DMS53 treated with DMSO at 0.1 percent for 48 hours (cell line): Measurements from ENCODE around the gene EGF.

Experiments used
- DNase-seq: peaks from one replicate; lab custom pipeline; 2025; ENCODE audit not compliant: unreplicated experiment; lab: John Stamatoyannopoulos, UW

EGF gene

DNA sequence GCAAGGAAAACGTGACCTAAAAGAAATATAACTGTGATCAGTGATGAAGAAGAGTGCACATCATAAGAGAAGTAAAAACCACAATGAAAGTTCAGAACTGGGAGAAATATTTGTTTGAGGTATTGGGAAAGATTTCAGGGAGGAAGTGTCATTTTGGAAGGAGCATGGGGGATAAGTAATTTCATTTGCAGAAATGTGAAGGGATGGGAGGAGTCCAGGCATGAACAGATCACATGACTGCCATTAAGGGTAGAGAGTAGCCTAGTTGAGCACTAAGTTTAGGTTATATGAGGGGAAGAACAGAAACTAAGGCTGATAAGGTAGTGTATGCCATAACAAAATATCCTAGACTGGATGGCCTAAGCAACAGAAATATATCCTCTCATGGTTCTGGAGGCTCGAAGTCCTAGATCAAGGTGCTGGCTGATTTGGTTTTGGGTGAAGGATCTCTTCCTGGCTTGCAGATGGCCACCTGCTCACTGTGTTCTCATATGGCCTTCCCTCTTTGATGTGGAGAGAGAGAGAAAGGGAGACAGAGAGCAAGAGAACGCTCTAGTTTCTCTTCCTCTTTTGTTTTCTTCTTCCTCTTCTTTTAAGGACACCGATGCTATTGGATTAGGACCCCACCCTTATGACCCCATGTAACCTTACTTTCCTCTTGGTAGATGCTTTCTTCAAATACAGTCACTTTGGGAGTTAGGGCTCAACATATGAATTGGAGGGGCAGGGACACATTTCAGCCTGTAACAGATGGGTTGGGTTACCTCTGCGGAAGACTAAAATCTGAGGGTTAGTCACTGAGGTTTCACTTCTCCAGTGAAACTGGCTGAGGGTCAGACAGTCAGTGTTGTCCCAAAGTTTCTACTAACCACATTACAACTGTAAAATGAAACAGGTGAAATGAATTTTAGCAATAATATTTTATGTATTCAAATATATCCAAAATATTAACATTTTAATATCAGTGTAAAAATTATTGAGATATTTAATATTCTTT, 77.9 kb downstream of the EGF start:
- DNase-seq, result no peak

DNA sequence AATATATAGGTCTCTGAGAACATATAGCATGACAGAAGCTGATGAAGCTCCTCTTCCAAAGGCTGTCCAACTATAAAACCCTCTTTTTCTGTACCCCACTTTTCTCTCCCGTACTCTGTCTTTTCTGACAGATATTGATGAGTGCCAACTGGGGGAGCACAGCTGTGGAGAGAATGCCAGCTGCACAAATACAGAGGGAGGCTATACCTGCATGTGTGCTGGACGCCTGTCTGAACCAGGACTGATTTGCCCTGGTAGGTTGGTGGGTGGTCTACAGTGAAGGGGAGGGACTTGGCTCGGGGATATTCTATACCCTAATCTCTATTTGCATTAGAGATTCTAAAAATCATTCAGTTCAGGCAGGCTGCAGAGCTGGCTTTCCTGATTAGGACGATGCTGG, 80.4 kb downstream of the EGF start:
- no peak for DNase-seq

DNA sequence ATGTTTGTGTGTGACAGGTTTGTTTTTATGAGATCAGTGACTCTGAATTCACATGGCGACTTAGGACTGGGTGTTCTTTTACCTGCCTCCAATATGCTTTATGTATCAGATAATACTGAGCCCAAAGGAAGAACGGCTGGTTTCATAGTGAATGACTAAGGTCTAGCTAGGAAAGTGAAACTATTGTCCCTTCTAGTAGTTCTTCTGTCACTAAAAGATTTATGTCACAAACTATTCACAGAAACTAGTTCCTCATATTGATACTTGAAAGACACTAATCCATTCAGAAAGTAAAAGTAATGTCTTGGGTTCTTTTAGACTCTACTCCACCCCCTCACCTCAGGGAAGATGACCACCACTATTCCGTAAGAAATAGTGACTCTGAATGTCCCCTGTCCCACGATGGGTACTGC, 81.7 kb downstream of the EGF start:
- DNase-seq, result no peak

DNA sequence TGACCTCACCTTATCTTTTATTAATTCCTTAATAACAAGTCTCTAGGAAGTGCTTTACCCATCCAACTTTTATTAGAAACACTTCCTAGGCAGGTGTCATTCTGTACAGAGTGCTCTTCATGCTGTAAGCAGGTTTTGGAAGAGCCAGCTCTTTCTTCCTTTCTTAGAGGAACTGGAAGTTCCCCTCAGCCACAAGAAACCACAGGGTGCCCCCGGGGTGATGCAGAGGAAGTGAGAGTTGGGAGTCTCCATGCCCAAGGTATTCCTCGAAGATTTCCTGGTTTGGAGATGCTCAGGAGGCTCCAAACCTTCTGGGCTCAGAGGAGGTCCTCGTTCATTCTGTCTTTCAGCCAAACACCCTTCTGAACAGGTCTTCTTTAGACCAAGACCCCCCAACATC, 83.8 kb downstream of the EGF start:
- no peak for DNase-seq

DNA sequence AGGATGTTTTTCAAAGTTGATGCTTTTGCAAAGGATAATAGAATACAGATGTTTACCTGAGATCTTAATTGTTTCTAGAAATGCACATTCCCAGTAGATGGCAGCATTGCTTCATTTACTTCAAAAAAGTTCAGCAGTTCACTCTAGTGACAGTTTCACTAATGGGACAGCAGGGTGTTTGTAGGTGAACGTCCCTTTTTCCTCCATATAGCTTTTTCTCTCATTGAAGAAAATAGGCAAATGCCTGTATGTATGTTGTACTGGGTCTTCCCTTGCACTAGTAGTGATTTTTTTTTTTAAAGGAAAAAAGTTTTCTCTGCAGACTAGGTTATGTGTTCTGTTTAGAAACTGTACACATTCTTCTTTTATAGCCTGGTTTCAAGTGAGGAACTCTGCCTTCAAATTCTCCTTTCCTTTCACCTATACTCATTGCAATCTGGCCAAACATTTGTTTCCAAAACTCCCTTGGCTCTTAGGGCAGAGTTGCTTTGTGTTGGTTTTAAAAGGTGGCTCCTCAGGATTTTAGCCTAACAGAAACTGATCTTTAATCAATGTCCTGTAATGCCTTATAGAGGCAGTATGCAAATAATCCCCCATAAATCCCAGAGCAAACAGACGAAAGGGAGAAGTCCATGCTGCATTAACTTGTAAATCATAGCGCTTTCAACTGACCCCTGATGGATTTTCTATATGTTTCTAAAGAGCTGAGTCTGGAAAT, 86.3 kb downstream of the EGF start:
- peak; percentile 38 for DNase-seq

DNA sequence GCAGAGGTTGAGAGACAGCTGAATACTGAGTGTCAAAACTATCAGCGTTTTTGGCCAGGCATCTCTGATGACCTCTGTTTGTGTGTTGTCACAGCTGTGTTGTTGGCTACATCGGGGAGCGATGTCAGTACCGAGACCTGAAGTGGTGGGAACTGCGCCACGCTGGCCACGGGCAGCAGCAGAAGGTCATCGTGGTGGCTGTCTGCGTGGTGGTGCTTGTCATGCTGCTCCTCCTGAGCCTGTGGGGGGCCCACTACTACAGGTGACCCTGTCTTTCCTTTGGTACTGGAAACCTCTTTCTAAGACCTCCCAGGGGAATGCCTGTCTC, 86.9 kb downstream of the EGF start:
- DNase-seq, result no peak

DNA sequence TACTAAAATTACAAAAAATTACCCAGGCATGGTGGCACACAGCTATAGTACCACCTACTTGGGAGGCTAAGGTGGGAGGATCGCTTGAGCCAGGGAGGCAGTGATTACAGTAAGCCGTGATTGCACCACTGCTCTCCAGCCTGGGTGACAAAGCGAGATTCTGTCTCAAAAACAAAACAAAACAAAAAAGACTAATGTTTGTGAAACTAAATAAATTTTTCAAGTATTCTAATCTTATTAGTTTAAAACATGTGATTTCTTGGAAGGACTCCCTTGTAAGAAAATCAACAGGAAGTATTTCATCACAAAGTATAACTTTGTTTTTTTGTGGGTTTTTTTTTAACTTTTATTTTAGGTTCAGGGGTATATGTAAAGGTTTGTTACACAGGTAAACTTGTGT, 89.6 kb downstream of the EGF start:
- DNase-seq, result no peak

DNA sequence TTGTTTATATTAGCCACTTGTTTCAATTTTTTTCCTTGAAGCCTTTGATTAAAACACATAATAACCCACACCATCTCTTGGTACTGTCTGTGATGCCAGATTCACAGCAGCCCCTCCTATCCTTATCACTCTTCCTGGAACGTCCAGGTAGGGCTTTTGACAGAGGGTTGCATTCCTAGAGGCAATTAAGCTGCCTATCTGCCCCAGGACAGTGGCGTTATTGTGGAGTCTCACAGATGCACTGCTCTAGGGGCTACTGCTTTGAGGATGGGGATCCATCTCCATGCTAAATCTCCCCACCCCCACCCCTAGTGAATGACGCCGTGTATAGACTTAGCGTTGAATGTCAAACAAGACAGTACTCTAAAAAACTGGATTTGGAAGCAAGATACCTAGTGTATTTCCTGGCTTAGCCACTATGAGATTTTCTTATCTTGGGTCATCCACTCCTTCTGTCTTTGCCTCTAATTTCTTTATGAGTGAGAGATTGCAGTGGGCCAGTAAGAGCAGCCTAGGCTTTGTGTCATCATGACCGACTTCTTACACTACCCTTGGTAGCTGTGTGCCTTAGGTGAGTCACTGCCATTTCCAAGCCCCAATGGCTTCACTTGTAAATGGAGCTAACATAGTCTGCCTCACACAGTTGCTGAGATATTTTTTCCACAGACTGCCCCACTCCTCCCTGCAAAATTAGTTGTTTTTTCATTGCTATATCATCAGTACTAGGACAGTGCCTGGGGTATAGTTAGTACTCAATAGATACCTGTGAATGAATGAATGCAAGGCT, 90.9 kb downstream of the EGF start:
- DNase-seq, result no peak

DNA sequence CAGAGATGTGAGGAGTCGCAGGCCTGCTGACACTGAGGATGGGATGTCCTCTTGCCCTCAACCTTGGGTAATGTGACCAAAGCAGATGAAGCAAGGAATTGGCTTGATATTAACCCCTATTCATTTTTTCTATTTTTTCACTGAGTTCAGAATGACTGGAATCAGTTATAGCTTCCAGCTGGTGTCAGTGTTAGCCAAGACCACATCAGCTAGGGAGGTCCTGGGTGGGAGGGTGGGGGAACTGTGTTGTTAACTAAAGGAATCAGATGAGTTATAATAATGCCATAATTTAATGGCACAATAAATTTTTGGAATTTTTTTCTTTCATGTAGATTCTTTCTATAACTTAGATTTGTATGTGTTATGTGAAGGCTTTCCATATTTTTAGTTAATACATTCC, 91.9 kb downstream of the EGF start:
- no peak for DNase-seq

DNA sequence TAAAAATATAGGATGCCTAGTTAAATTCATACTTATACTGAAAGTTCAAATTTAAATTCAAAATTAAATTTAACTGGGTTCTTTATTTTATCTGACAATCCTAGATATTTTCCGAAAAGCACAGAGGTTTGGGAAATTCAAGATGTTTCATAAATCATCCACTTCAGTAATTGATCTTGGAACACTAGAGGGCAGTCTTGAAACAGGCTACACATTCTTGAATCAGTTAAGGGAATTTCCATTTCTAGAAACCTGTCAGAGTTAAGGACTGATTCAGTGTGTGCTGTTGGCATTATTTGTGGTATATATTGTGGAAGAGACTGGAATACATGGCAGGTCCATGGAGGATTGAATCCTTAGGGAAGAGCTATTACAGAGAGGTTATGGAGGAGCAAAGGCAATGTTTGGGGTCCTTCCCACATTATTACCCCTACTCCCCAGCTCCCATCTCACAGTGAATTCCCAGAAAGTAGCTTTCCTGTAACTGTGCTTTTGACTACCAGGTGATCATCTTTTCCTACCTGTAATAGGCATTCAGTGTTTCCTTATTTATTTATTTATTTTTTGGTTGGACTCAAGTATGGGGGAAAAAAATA, 92.9 kb downstream of the EGF start:
- DNase-seq, result peak; percentile 26

DNA sequence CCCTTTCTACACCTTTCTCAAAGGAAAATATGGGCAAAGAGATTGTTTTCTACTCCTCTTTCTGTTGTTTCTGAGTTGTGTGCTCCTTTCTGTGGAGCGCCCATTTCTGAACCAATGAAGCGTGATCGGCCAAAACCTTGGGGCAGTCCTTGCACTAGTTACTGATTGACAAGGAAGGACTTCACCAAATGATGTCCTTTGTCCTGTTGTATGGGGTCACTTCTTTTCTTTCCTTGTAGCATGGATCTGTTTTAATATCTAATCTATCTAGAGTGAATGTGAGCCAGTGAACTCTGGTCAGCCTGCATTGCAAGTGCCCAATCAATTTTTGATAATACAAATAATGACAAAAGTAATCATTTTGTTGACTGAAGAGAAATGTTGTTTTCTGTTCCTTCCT, 94.5 kb downstream of the EGF start:
- no peak for DNase-seq

DNA sequence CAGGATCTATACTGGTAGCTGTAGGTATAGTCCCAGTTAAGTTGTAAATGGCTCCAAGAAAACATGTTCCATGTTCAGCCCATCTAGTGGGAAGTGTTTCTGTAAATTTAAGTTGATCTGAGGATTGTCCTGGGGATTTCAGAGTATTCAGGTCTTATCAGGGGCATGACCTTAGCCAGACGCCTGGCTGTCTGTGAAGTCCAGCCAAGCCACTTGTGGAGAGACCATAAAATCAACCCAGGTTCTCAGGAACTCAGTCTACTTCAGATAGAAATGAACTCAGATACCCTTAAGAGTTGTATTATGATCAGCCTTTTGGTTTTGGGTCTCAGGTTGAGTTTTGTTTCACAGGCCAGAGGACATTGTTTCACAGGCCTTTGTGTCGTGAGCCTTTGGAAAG, 95.9 kb downstream of the EGF start:
- DNase-seq, result no peak

DNA sequence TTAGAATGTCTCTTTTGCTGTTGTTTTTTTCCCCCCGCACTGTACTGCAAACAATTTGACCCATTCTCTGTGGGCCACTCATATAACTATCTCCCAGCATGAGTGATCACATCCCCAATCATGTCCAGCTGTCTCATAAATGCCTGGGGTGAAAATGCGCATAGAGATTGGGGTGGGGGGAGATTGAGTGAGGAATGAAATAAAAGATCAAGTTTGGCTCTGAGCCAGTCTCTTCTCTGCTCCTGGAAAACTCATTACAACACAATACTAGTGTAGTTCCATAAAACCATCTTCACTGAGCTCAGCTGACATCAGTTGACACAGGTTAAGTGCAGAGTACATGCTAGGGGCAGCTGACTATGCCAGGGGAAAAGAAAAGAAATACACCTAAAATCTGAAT, 96.9 kb downstream of the EGF start:
- DNase-seq, result no peak

DNA sequence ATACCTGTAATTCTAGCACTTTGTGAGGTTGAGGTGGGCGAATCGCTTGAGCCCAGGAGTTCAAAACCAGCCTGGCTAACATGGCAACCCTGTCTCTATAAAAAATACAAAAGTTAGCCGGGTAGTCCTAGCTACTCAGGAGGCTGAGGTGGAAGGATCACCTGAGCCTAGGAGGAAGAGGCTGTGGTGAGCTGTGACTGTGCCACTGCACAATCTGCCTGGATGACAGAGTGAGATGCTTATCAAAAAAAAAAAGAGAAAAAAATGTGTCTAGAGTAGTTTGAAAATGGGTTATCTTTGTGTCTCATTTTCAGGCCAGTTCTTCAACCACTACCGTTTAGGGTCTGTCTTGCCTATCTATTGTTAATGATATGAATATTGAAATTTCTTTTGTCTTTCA, 98.1 kb downstream of the EGF start:
- DNase-seq, result no peak

DNA sequence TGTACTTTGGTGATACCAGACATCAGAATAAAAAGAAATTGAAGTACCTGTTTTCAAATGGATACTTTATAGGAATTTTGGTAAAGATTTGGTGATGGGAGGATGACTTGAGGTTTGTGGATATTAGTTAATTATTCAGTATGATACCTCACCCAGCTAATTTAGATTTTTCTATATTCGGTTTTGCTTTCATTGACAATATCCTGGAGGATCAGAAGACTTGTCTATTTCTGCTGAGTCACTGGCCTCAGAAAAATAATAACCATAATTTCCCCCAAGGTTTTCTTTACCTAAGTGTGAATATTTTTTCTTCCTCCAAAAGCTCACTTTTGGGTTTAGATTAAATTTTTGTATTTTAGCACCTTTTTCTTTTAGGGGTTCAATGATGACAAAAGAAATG, 100.2 kb downstream of the EGF start:
- DNase-seq, result no peak

DNA sequence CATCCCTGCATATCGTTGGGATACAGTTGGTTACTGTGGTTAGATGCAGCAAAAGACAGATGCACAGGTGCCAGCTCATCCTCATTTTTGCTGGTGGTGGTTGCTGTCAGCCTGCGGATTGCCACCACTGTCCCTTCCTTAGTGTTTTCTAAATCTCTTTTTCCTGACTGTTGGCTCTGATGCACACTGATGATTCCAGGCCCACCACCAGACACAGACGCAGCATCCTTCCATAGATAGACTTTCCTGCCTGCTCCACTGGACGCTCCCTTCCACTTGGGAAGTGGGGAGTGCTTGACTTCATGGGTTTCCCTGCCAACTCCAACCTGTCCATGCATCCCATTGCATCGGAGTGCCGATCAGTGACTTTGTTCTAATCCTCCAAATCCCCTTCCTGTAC, 101.5 kb downstream of the EGF start:
- DNase-seq, result no peak

DNA sequence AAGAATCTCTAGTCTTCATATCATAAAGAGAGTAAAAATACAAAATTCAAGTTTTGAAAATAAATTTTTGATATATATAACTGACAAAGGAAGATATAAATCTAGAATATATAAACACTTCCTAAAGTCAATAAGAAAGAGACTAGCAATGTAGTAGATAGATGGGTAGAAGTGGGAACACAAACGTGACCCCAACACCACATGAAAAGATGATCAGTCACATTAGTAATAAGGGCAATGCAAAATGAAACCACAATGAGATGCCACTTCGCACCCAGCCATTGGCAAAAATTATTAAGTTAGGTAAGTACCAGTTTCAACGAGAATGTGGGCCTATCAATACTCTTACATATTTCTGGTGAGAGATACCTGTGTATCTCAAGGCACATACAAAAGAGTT, 106.5 kb downstream of the EGF start:
- no peak for DNase-seq

DNA sequence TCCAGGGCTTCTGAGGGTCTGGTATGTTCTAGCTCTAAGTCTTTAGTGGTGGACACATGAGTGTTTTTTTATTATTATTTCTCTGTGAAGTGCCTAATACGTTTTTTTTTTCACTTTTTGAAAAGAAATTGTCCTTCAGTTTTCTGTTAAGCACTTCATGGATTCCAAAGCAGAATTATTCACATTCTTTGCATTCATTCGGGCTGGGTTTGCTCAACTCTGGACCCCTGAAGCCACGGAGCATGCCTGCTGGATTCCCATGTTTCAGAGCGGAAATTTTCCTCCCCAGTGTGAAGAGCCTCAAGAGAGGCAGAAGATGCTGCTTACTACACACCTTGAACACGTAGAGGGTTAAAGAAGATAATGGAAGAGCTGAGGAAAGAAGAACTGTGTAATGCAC, 107.5 kb downstream of the EGF start:
- no peak for DNase-seq

DNA sequence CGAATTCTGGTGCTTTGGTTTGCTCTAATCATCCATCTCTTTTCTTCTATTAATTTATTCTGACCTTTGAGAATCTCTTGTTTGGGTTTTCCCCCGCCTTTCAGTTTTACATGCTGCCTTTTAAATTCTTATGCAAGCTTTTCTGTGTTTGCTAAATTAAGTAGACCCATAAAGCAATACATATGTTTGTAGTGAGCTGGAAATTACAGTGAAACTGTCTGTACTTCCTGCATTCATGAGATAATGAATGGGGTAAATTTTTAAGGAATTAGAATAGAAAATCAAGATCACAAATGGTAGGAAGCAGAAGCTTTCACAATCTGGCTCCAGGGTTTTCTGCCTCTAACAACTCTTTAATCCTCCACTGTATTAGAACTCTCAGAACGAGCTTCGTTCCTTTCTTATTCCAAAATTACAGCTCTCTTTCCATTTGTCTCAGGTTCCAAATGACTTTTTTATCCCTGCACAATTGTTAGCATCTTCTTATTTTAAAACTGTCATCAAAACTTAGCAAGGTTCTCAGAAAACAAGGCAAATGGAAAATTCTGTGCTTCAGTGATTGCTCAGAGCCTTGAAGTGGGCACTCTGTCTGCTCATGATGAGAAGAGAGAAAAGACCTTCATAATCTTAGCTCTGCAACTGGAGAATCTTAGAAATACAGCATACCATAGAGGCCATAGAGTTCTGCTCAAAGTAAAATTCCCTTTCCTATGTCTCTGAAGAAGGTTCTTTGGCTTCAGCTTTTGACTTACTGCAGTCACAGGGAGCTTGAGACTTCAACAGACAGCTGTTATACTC, 108.2 kb downstream of the EGF start:
- DNase-seq, result no peak

DNA sequence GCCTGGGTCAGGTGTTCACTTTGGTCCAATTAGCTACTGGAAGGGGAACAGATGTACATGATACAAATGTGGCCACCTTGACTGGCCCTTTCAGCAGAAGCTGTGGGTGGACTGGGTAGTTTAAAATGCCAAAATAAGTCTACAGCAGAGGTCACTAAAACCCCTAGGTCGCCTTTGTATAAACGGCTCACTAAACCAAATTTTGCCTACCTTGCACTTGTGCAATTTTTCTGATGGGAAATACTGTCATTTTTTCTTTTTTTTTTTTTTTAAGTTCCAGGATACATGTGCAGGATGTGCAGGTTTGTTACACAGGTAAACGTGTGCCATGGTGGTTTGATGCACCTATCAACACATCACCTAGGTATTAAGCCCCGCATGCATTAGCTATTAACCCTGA, 109.8 kb downstream of the EGF start:
- no peak for DNase-seq

DNA sequence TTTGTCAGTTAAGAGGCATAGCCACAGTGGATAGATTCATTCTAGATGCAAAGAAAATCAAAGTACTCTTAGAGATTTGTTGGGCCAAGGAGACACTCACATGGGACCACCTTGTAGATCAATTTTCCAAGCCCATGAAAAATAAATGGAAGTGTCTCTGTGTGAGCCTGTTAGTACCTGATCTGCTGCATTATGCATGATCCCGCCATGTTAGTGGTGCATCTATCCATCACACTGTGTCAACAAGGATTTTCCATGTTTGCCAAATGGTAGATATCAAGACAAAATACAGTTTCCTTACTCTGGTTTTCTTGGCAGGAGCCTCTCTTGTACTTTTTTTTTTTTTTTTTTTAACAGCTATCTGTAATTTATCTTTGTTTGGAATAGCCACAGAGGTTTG, 112.4 kb downstream of the EGF start:
- DNase-seq, result no peak
